ENCODE data around the gene NCKAP5. TPM values are rescaled to one million over a fixed set of nuclear protein-coding genes. Genes with fewer than 3 reads are reported as not detected.

The NCKAP5 gene
- total and polyA plus RNA-seq, 2 of the 8 experiments (the other 6 are each of a cell fraction or from before 2014, with no cell fraction given), result 0.27 to 0.86 TPM

- Histone ChIP-seq H4K91ac (replicated peaks; ENCODE audit: insufficient read length, low read length) (no peak overlapping the region), H3K56ac (replicated peaks; ENCODE audit: insufficient read length, low read depth, low read length) (no peak overlapping the region), H3K27ac (ENCODE audit: low read depth, low read length) (no peak overlapping the region), H2AK5ac (ENCODE audit: low read depth, low read length) (no peak overlapping the region), H3K18ac (ENCODE audit: extremely low read depth, low read length) (no peak overlapping the region), H2BK20ac (ENCODE audit: low read length) (no peak overlapping the region), H2BK12ac (ENCODE audit: low read depth, low read length) (no peak overlapping the region), H4K5ac (ENCODE audit: insufficient read length, low read depth, low read length) (no peak overlapping the region), H3K4me2 (ENCODE audit: insufficient read depth in 1 of 2, low read depth in 2 of 2, low read length in 2 of 2) (no peak overlapping the region), H4K8ac (ENCODE audit: extremely low read depth, insufficient read depth, low read length) (no peak overlapping the region), H3K4ac (replicated peaks; ENCODE audit: insufficient read length, low read depth, low read length) (no peak overlapping the region), H2AFZ (ENCODE audit: low read length) (no peak overlapping the region), H3K9me3 (ENCODE audit: insufficient read depth in 2 of 2, low read depth in 1 of 2, low read length in 1 of 2) (no peaks in the 10 kb centered on the region), H3K4me1 (replicated peaks in 1 of 4; ENCODE audit: control insufficient read depth in 3 of 4, insufficient read depth in 4 of 4, low read length in 3 of 4) (no peaks in the 10 kb centered on the region), H3K4me3 (ENCODE audit: extremely low read depth in 1 of 4, insufficient read depth in 2 of 4, low read depth in 3 of 4, low read length in 4 of 4) (no peak overlapping the region), H3K79me2 (ENCODE audit: control insufficient read depth in 1 of 2, insufficient read depth in 2 of 2, low read length in 2 of 2) (no peaks in the 10 kb centered on the region), H3K23me2 (ENCODE audit: low read depth, low read length) (no peaks in the 10 kb centered on the region), H3K14ac (ENCODE audit: insufficient read length) (no peak overlapping the region), H2BK5ac (ENCODE audit: low read depth, low read length) (no peak overlapping the region), H3K23ac (ENCODE audit: insufficient read length) (no peak overlapping the region), H3K27me3 (replicated peaks in 1 of 4; ENCODE audit: control insufficient read depth in 3 of 4, extremely low read depth in 1 of 4, insufficient read depth in 3 of 4, low read length in 3 of 4) (peaks cover 0 to 1% (median 0%) of the 10 kb centered on the region in 4 experiments; a peak in 1 of 7 replicates), H3K36me3 (ENCODE audit: control insufficient read depth in 2 of 4, insufficient read depth in 4 of 4, low read length in 3 of 4) (no peaks in the 10 kb centered on the region), H2BK15ac (ENCODE audit: low read length) (no peak overlapping the region), H2BK120ac (replicated peaks; ENCODE audit: low read depth, low read length) (no peak overlapping the region), H3K79me1 (ENCODE audit: low read depth, low read length) (no peaks in the 10 kb centered on the region), H3K9ac (replicated peaks in 1 of 4; ENCODE audit: extremely low read depth in 1 of 4, low read depth in 3 of 4, low read length in 3 of 4) (no peak overlapping the region), H4K20me1 (replicated peaks in 1 of 2; ENCODE audit: control insufficient read depth in 1 of 2, insufficient read depth in 2 of 2, low read length in 2 of 2) (no peaks in the 10 kb centered on the region)
- ChIA-PET CTCF (ENCODE audit: partially characterized antibody) (no interaction called here), POLR2A (ENCODE audit: partially characterized antibody) (no interaction called here)
- DNase-seq (ENCODE audit: low read depth in 1 of 2, low spot score in 2 of 2) (no peak), FAIRE-seq (no peak)
- no peak for TF ChIP-seq EGR1 (IDR thresholded peaks at IDR 0.05; ENCODE audit: borderline replicate concordance, low read depth, low read length)
- no peak for TF ChIP-seq SIX5 (IDR thresholded peaks at IDR 0.05; ENCODE audit: low read depth, low read length)
- no peak for TF ChIP-seq TAF1 (IDR thresholded peaks at IDR 0.05; ENCODE audit: low read depth, low read length)
- WGBS, 2 experiments (ENCODE audit: extremely low coverage in 1 of 2, insufficient coverage in 1 of 2, insufficient read length in 1 of 2, insufficient replicate concordance in 2 of 2, low coverage in 1 of 2, low lambda C conversion rate in 2 of 2, missing lambda C conversion rate in 1 of 2), result 87% methylated on average over 8 of the region's 8 CpGs; no CpG with 5 or more reads in 1 of the 2 experiments
Observed at GRCh38 chr2:132793532-132793931, 774.7 kb downstream of the NCKAP5 start.
